Adrenal gland (tissue), 5 donors: ENCODE results near the gene TRMT1.

Experiments used
- CTCF ChIP-seq, 6 experiments: fragments of 450-650 bp in 4 of 6; fragments of 200-600 bp in 2 of 6; sonication (generic) in 1 of 6; IDR thresholded peaks; 1 replicate in 5 of 6; 2 replicates in 1 of 6; pipeline versions ENCODE4 v1.5.1 to v1.8.0; 2016 to 2021; ENCODE audit warnings: antibody characterized with exemption in 6 of 6, mild to moderate bottlenecking in 2 of 6, moderate library complexity in 1 of 6
- POLR2A ChIP-seq, 2 donors: fragments of 450-650 bp; IDR thresholded peaks; one replicate each; pipeline ENCODE4 v1.6.1; 2017; ENCODE audit warnings: antibody characterized with exemption in 2 of 2, mild to moderate bottlenecking in 2 of 2, moderate library complexity in 1 of 2
- donor health status: DM: no; HTN: no; CAD: no.

GRCh38 chr19:13117176-13117771 lies 734 bp upstream of the TRMT1 start:
- TF ChIP-seq CTCF (IDR thresholded peaks at IDR 0.05) (no peak), POLR2A (IDR thresholded peaks at IDR 0.05) (no peak)
